B cell (primary cell): Measurements from ENCODE around the gene PCDHGB4. TPM values are rescaled to one million over a fixed set of nuclear protein-coding genes. Genes with fewer than 3 reads are reported as not detected.
"Not testable (repeated sequence)": the region's sequence is repeated elsewhere in the genome, so short reads cannot be mapped to it uniquely, and the experiment has no call there.

Experiments
- ATAC-seq: fragments of 200-7000 bp; cut with Tn5 transposase; one replicate; pipeline ENCODE4 v1.10.0; 2021; ENCODE audit warnings: low read depth, mild to moderate bottlenecking, moderate number of reproducible peaks, moderate library complexity
- CTCF ChIA-PET: fragments of 350-600 bp; sonication (Branson Sonifier 250); formaldehyde crosslinking; loops from one replicate; lab custom pipeline; 2021; ENCODE audit warnings: antibody characterized with exemption, inconsistent platforms; lab: Charles Lee
- POLR2A ChIA-PET: fragments of 350-600 bp; sonication (Branson Sonifier 250); formaldehyde crosslinking; loops from one replicate; lab custom pipeline; 2021; ENCODE audit warnings: antibody characterized with exemption; lab: Charles Lee
- DNase-seq: peaks from one replicate; pipeline ENCODE4 v3.0.0; 2013
- H2AFZ ChIP-seq: 2 replicates; pipeline ENCODE4 v1.6.1; 2012; ENCODE audit warnings: mild to moderate bottlenecking, low read depth, low read length; ENCODE audit not compliant: insufficient read depth, poor library complexity, severe bottlenecking
- H3K27ac ChIP-seq, 2 donors: 1 replicate in 1 of 2; 2 replicates in 1 of 2; pipeline ENCODE4 v1.5.1; 2012 to 2013; ENCODE audit warnings: low read length in 2 of 2, mild to moderate bottlenecking in 2 of 2, moderate library complexity in 1 of 2
- H3K27me3 ChIP-seq, 4 experiments: fragments of 200-600 bp in 1 of 4; sonication (generic) in 1 of 4; replicated peaks in 1 of 4; 1 replicate in 2 of 4; 2 replicates in 2 of 4; pipeline versions ENCODE4 v1.6.1 to v1.7.0; 2013 to 2016; ENCODE audit warnings: low read length in 3 of 4, mild to moderate bottlenecking in 2 of 4, mixed read lengths in 1 of 4, moderate library complexity in 1 of 4; ENCODE audit not compliant: insufficient read depth in 4 of 4, control insufficient read depth in 3 of 4; ENCODE audit errors: control extremely low read depth in 1 of 4
- H3K36me3 ChIP-seq, 2 experiments: replicated peaks in 1 of 2; 1 replicate in 1 of 2; 2 replicates in 1 of 2; pipeline versions ENCODE4 v1.6.1 to v1.7.1; 2013; ENCODE audit warnings: low read length in 1 of 2; ENCODE audit not compliant: insufficient read depth in 2 of 2, control insufficient read depth in 1 of 2; ENCODE audit errors: control extremely low read depth in 1 of 2, extremely low read depth in 1 of 2
- H3K4me1 ChIP-seq, 2 donors: fragments of 200-600 bp in 1 of 2; sonication (generic) in 1 of 2; 1 replicate in 1 of 2; 2 replicates in 1 of 2; pipeline versions ENCODE4 v1.5.1 to v1.6.1; 2013 to 2017; ENCODE audit warnings: low read length in 2 of 2; ENCODE audit not compliant: control insufficient read depth in 2 of 2, insufficient read depth in 2 of 2
- H3K4me2 ChIP-seq: replicated peaks from 2 replicates; pipeline ENCODE3; 2012; ENCODE audit warnings: mild to moderate bottlenecking, low read depth, low read length; ENCODE audit not compliant: poor library complexity, severe bottlenecking
- H3K4me3 ChIP-seq, 5 experiments: fragments of 200-600 bp in 1 of 5; sonication (generic) in 1 of 5; 1 replicate in 3 of 5; 2 replicates in 2 of 5; pipeline versions ENCODE4 v1.5.1 to v1.7.0; 2011 to 2016; ENCODE audit warnings: low read length in 4 of 5, mild to moderate bottlenecking in 4 of 5, low read depth in 2 of 5, control low read depth in 1 of 5, moderate library complexity in 1 of 5; ENCODE audit not compliant: insufficient read depth in 1 of 5; ENCODE audit errors: control extremely low read depth in 1 of 5, extremely low read depth in 1 of 5
- H3K79me2 ChIP-seq: fragments of 200-600 bp; sonication (generic); one replicate; pipeline ENCODE4 v1.6.0; 2016; ENCODE audit warnings: low read length; ENCODE audit not compliant: control insufficient read depth, insufficient read depth
- H3K9ac ChIP-seq: fragments of 200-600 bp; sonication (generic); 2 replicates; pipeline ENCODE4 v1.6.1; 2017; ENCODE audit warnings: mild to moderate bottlenecking, low read length, moderate library complexity
- H3K9me3 ChIP-seq, 3 donors: one replicate each; pipeline versions ENCODE4 v1.6.1 to v1.7.1; 2013; ENCODE audit warnings: low read length in 2 of 3; ENCODE audit not compliant: control insufficient read depth in 2 of 3, insufficient read depth in 1 of 3; ENCODE audit errors: control extremely low read depth in 1 of 3
- H4K20me1 ChIP-seq: 2 replicates; pipeline ENCODE4 v1.6.0; 2012; ENCODE audit warnings: mild to moderate bottlenecking, low read length; ENCODE audit not compliant: insufficient read depth, control insufficient read depth, poor library complexity, severe bottlenecking
- H3K27ac Mint-ChIP-seq: one replicate; pipeline ENCODE4 v1.8.0; 2021; ENCODE audit warnings: mixed read lengths
- H3K27me3 Mint-ChIP-seq: one replicate; pipeline ENCODE4 v1.8.0; 2021; ENCODE audit warnings: mixed read lengths
- H3K4me1 Mint-ChIP-seq: one replicate; pipeline ENCODE4 v1.8.0; 2021; ENCODE audit warnings: mixed read lengths
- H3K4me3 Mint-ChIP-seq: one replicate; pipeline ENCODE4 v1.8.0; 2021; ENCODE audit warnings: mixed read lengths
- H3K9me3 Mint-ChIP-seq: one replicate; pipeline ENCODE4 v1.8.0; 2022; ENCODE audit warnings: mixed read lengths; ENCODE audit not compliant: insufficient read depth
- WGBS: methylation state at CpG from one replicate; pipeline ENCODE4 v1.1.5; 2013; ENCODE audit warnings: missing lambda C conversion rate; ENCODE audit not compliant: insufficient coverage; 5-methylcytosine and 5-hydroxymethylcytosine counted together
- intact Hi-C: fragments of 100-400 bp; cut with micrococcal nuclease; formaldehyde crosslinking; loops from one replicate; pipeline ENCODE4 v1.10.0; 2022
- polyA plus RNA-seq: library from polyadenylated mRNA; depleted of rRNA; stranded (reverse); fragments of >200 nt; gene quantifications from 2 replicates; pipeline ENCODE4 v1.2.3, GENCODE V29; 2012
- total RNA-seq, 2 donors: library from RNA; stranded (reverse); fragments of 120-200 nt in 1 of 2; gene quantifications; 1 replicate in 1 of 2; 2 replicates in 1 of 2; pipeline versions ENCODE4 v1.2.3 to v1.2.4, GENCODE V29; 2013 to 2022
- TF ChIP-seq, protein P1 (sequence below): fragments of 200-600 bp; IDR thresholded peaks from one replicate; pipeline ENCODE4 v1.8.0; 2022; ENCODE audit warnings: antibody characterized with exemption, mild to moderate bottlenecking

Gene PCDHGB4
- total and polyA plus RNA-seq, 2 donors (not counting 1 experiment from before 2014, with no cell fraction given) = 0.39 to 1.6 TPM

DNA sequence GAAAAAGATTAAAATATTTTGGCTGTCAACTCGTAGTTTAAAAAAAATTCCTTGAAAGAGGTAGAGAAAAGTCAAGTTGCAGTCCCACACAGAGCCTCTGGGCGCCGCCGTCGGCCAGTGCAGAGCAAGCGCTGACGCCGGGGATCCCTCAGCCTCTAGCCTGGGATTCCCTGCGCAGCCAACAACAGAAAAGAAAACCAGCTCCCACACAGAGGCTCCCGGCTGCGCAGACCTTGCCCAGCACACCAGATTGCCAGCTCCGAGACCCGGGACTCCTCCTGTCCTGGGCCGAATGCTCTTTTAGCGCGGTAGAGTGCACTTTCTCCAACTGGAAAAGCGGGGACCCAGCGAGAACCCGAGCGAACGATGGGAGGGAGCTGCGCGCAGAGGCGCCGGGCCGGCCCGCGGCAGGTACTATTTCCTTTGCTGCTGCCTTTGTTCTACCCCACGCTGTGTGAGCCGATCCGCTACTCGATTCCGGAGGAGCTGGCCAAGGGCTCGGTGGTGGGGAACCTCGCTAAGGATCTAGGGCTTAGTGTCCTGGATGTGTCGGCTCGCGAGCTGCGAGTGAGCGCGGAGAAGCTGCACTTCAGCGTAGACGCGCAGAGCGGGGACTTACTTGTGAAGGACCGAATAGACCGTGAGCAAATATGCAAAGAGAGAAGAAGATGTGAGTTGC lies 30.1 kb downstream of the PCDHGB4 start, which contains the start of gene PCDHGB7:
PCDHGB7 (plus strand) TSS at position 184 of the 679 bp plus-strand sequence; CDS start at position 367, 183 bp downstream.
- H3K4me1 Mint-ChIP-seq = peaks cover 28% of the 10 kb centered on the region
- peaks cover 21 to 27% of the 10 kb centered on the region in 2 donors for H3K4me1 ChIP-seq
- H4K20me1 ChIP-seq, POLR2A ChIA-PET, H3K27ac Mint-ChIP-seq, H3K79me2 ChIP-seq, H3K9ac ChIP-seq, H3K36me3 ChIP-seq, H3K9me3 Mint-ChIP-seq, H3K27ac ChIP-seq: not testable (repeated sequence)
- DNase-seq (peak; percentile 57), ATAC-seq (peak; percentile 70)
- TF ChIP-seq, protein P1, sequence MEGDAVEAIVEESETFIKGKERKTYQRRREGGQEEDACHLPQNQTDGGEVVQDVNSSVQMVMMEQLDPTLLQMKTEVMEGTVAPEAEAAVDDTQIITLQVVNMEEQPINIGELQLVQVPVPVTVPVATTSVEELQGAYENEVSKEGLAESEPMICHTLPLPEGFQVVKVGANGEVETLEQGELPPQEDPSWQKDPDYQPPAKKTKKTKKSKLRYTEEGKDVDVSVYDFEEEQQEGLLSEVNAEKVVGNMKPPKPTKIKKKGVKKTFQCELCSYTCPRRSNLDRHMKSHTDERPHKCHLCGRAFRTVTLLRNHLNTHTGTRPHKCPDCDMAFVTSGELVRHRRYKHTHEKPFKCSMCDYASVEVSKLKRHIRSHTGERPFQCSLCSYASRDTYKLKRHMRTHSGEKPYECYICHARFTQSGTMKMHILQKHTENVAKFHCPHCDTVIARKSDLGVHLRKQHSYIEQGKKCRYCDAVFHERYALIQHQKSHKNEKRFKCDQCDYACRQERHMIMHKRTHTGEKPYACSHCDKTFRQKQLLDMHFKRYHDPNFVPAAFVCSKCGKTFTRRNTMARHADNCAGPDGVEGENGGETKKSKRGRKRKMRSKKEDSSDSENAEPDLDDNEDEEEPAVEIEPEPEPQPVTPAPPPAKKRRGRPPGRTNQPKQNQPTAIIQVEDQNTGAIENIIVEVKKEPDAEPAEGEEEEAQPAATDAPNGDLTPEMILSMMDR = peak; percentile 62
- intact Hi-C loops = loop anchor here (1.0 to 10.0 kb wide), 2 partner anchors 93 to 141 kb away; partner anchors contain the start of gene TAF7
- WGBS = 8% methylated on average over 46 of the region's 47 CpGs
- CTCF ChIA-PET = interaction anchor here (1.0 to 3.4 kb wide), 13 partner anchors 11 to 200 kb away, joined by 3 to 24 read pairs (median 3); partner anchors contain the start of genes PCDHGA12, PCDHGA9 and PCDHGC3
- H2AFZ ChIP-seq = peak within 1 kb of the TSS; percentile 9
- H3K4me2 ChIP-seq = peak within 1 kb of the TSS; percentile 26
- peaks cover 2 to 69% (median 48%) of the 10 kb centered on the region in 3 donors for H3K9me3 ChIP-seq
- H3K4me3 ChIP-seq = peak within 1 kb of the TSS in 2 of 5 experiments; percentile 15
- peaks cover 2 to 77% (median 65%) of the 10 kb centered on the region in 4 experiments for H3K27me3 ChIP-seq
- H3K4me3 Mint-ChIP-seq = peak within 1 kb of the TSS; percentile 80
- peaks cover 68% of the 10 kb centered on the region for H3K27me3 Mint-ChIP-seq
